SKM-1 (cell line): Measurements from ENCODE around the gene JMJD8.

ENCODE experiments used
- DNase-seq: peaks from one replicate; lab custom pipeline; 2025; ENCODE audit not compliant: unreplicated experiment; lab: John Stamatoyannopoulos, UW

The JMJD8 gene

DNA sequence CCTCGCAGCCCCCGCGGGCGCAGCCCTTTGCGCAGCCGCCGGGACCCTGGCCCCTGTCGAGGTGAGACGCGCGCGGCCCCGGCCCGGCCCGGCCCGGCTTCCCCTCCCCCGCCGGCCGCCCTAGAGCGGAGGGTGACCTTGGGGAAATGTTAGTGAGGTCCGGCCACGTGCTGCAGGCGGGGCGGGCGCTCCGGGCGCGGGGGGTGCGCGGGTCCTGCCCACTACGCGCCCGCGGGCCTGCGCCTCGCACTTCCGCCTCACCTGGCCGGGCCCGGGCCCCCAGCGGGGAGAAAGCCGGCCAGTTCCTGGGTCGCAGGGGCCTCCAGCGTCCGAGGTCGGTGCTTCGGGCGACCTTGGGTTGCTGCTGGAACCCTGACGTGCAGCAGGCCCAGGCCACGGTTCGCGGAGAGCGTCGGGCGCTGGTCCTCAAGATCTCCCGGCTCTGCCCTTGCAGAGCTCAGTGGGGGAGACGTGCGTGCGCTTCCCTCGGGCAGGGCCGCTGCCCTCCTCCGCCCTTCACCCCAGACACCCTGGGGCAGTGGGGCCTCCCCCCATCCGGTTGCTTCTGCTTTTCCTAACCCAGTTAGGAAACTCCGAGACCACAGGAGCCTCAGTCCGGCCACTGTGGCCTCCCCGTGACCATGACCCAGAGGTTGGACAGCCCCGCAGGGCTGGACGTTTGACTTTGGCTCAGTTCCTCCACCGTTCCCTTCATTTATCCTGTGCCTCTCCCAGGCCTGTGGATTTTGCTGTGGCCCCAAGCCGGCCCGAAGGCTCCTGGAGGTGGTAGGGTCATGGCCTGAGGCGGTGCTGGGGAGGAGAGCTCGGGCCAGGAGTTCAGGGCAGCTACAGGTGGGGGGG lies 41.7 kb downstream of the JMJD8 start:
- peak; percentile 58 for DNase-seq

DNA sequence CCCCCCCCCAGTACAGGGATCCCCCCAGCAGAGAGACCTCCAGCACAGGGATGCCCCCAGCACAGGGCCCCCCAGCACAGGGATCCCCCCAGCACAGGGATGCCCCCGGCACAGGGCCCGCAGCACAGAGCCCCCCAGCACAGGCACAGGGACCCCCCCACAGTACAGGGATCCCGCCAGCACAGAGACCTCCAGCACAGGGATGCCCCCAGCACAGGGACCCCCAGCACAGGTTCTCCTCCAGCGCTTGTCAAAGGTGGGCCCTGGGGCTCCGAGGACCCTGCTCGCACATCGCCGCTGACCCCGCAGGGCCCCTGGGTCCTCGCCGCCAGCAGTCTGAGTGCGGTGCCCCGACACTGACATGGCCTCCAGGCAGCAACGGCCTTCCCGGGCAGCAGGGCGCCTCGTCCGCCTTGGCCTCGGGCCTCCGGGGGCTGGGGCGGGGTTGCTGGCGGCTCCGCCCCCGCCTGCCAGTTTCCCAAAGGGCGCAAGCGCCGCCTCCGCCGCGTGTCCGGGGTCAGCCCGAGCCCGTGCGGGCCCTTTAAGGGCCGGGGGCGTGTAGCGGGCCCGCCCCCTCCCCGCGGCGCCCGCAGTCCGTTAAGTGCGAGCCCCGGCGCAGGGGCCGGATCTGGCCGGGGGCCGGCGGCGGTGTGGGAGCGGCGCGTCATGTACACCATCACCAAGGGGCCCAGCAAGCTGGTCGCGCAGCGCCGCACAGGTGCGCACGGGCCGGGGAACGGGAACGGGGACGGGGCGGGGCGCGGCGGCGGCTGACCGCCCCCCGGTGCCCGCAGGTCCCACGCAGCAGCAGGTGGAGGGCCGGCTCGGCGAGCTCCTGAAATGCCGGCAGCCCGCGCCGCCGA lies 42.6 kb downstream of the JMJD8 start, which contains the start of gene MCRIP2:
Gene MCRIP2, plus strand, starts transcription at position 503 of the 863 bp plus-strand sequence. Its CDS starts 164 bp downstream, at position 667.
- peak; percentile 56 for DNase-seq

DNA sequence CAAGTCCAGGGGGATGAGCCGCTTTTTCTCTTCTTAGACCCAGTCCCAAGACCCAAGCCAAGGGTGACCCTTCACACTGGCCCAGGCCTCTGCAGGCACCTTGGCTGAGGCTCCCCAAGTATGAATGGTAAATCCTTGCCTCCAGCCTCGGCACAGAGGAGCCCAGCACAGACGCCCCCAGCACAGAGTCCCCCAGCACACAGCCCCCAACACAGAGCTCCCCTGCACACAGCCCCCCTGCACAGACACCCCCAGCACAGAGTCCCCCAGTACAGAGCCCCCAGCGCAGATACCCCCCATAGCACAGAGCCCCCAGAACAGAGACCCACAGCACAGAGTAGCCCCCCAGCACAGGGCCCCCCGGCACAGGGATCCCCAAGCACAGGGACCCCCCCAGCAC lies 43.5 kb downstream of the JMJD8 start:
- no peak for DNase-seq

GRCh38 chr16:638836-639235 lies 45.3 kb downstream of the JMJD8 start:
- DNase-seq = no peak

- no peak for DNase-seq
Measured at GRCh38 chr16:638034-638543, 46.0 kb downstream of the JMJD8 start.

DNA sequence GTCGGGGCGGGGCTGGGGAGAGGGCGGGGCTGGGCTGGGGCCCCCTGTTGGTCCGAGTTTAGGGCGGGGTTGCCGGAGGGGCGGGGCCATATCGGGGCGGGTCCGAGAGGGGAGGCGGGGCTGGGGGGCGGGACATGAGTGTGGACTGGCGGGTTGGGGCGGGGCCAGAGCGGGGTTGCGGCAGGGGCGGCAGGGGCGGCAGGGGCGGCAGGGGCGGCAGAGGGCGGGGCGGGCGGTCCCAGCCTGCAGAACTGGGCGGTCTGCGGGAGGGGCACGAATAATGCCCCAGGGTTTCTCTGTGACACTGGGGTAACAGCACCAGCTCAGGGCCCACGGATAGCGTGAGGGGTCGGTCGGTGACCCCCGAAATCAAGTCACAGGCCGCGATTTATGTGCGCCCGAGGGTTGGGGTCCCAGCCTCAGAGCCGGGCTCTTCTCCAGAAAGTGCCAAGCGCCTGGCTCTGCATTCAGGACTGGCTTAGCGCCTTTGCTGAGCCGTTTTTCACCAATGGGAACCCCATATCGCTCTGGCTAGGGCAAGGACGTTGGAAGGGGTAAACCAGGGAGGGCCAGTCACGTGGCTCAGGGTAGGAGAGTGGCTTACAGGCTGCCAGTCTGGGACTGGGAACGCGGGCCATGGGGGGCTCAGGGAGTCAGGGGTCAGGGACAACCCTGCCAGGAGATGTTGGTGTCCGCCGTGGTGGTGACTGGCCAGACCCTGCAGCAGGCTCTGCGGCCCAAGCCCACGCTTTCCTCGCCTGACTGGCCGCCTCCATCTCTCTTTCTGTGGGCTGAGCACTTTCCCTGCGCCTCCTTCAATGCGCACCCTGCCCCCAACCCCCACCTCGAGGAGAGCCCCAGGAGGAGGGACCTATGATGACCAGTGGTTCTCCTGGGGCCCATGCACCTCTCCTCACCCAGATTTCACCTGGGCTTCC lies 46.8 kb downstream of the JMJD8 start:
- no peak for DNase-seq

DNA sequence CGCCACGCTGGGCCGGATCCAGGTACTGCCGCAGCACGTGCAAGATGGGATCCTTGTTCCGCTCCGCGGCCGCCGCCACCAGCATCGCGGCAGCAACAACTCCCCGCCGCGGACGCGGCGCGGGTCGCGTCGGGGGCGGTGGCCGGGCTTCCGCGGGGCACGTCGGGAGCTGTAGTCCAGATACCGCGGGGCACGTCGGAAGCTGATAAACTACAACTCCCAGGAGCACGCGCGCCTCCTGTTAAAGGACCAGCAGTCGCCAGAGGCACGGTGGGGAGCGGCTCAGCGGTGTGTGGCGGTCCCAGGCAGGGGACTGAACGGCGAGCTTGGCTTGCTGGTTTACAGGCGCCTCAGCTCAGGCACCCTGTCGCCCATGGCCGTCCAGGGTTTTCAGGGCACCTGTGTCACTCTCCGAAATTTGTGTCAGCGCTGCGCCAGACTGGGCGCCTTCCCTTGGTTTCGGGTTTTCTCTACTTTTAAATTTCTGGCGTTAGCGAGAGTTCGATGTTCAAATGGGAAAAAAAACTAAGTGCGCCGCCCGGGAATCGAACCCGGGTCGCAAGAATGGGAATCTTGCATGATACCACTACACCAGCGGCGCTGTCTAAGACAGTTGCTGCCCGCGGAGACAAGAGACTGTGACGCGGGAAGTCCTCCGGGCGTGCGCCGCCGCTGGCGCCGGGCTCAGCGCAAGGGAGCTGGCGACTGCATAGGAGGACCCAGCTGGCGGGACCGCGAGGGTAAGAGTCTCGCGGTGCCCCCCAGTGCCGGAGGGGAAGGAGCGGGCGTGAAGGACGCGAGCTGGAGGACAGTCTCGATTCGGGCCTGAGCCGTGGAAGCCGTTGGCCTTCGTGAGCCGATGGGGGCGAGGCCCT lies 47.7 kb downstream of the JMJD8 start, which contains the start of gene METTL26:
Gene METTL26, minus strand, starts transcription at position 100 of the 875 bp plus-strand sequence. Its CDS starts 15 bp downstream, at position 85.
- DNase-seq = peak; percentile 87

DNA sequence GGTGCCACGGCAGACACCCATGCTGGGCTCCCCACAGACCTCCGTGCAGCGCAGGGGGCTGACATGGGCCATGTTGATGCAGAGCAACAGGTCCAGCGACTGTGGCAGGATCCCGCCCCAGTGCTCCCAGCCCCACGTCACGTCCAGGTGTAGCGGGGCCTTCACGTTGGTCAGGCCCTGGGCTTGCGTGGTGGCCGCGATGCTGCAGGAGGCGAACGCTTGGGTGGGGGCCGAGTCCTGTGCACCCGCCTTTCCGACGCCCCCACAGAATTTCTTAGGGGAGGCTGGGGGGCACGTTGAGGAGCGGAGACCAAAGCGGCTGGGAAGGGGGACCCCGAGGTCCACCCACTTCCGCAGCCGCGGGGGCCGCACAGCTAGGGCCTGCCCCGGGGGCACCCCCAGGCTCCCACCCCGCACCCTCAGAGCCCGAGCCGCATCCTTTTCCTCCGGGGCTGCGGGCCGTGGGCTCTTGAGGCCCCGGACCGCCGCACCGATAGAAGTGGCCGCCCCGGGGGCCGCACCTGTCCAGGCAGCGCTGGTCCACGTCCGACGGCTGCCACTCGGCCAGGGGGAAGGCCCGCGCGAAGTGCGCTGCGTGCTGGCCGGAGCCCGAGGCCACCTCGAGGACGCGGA lies 48.4 kb downstream of the JMJD8 start:
- no peak for DNase-seq

- no peak for DNase-seq
Measured at GRCh38 chr16:634996-635395, 49.1 kb downstream of the JMJD8 start.

DNA sequence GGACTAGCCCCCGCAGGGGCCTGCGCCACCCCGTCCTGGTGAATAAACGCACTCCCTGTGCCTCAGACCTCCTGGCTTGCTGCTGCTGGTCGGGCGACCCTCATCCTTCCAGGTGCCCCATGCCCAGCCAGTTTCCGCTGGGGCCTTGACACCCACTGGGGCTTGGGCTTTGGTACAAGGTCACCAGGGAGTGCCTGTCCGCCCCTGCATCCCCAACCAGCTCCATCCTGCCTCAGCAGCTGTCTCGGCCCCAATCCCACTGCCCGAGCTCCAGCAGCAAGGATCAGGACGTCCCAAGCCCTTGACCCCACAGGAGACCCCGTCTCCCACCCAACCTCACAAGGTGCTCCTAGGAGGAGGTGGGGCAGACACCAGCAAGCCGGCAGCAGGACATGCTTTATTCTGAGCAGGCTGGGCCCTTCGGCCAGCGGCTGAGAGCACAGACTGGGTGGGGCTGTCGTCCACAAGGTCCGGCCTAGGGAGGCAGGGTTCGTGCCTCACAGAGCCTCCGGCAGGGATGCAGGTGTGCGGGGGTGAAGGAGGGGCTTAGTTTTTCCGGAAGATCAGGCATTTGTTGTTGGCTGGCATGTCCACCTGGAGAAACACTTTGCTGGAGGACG lies 50.0 kb downstream of the JMJD8 start:
- no peak for DNase-seq

- DNase-seq = no peak
Measured at GRCh38 chr16:633336-634050, 50.6 kb downstream of the JMJD8 start.

DNA sequence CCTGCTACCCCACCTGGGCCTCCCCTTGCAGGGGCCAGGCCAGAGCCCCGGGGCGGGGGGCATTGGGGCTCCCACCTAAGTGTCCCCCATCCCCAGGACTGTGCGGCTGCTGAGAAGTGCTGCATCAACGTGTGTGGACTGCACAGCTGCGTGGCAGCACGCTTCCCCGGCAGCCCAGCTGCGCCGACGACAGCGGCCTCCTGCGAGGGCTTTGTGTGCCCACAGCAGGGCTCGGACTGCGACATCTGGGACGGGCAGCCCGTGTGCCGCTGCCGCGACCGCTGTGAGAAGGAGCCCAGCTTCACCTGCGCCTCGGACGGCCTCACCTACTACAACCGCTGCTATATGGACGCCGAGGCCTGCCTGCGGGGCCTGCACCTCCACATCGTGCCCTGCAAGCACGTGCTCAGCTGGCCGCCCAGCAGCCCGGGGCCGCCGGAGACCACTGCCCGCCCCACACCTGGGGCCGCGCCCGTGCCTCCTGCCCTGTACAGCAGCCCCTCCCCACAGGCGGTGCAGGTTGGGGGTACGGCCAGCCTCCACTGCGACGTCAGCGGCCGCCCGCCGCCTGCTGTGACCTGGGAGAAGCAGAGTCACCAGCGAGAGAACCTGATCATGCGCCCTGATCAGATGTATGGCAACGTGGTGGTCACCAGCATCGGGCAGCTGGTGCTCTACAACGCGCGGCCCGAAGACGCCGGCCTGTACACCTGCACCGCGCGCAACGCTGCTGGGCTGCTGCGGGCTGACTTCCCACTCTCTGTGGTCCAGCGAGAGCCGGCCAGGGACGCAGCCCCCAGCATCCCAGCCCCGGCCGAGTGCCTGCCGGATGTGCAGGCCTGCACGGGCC lies 51.4 kb downstream of the JMJD8 start:
- no peak for DNase-seq

- no peak for DNase-seq
Measured at GRCh38 chr16:631808-632358, 52.3 kb downstream of the JMJD8 start.
